ENCODE measurements around the gene NEURL1. TPM values are rescaled to one million over a fixed set of nuclear protein-coding genes. Genes with fewer than 3 reads are reported as not detected.

The NEURL1 gene
- total RNA-seq (100 to 1,000 TPM in 1 of 5 donors, 1 to 10 TPM in 3, under 1 TPM in 1; 0.89 to 136 (median 3.3) TPM), polyA plus RNA-seq (1 to 10 TPM; 1.2 to 9.5 (median 2.7) TPM)
- long read RNA-seq, donor 1 = 0 reads
- long read RNA-seq, donor 2, full-length matches to known transcripts = 1 of 1 reads
- long read RNA-seq, donor 2, partial matches to known transcripts = 0 of 1 reads
- long read RNA-seq, donor 2, other reads (novel, unspliced or antisense) = 0 of 1 reads
- long read RNA-seq, donor 3 = 0 reads
- long read RNA-seq, donor 4 = 0 reads
- long read RNA-seq, donor 5, partial matches to known transcripts = 0 of 10 reads
- long read RNA-seq, donor 5, other reads (novel, unspliced or antisense) = 10 of 10 reads
- long read RNA-seq, donor 6, full-length matches to known transcripts = 1 of 7 reads
- long read RNA-seq, donor 6, partial matches to known transcripts = 0 of 7 reads
- long read RNA-seq, donor 6, other reads (novel, unspliced or antisense) = 6 of 7 reads
- long read RNA-seq, donor 7, full-length matches to known transcripts = 1 of 1 reads
- long read RNA-seq, donor 7, partial matches to known transcripts = 0 of 1 reads
- long read RNA-seq, donor 7, other reads (novel, unspliced or antisense) = 0 of 1 reads
- long read RNA-seq, donor 8, full-length matches to known transcripts = 1 of 1 reads
- long read RNA-seq, donor 8, partial matches to known transcripts = 0 of 1 reads
- long read RNA-seq, donor 8, other reads (novel, unspliced or antisense) = 0 of 1 reads
- long read RNA-seq, donor 9 = 0 reads
- long read RNA-seq, donor 10, full-length matches to known transcripts = 2 of 2 reads
- long read RNA-seq, donor 10, partial matches to known transcripts = 0 of 2 reads
- long read RNA-seq, donor 10, other reads (novel, unspliced or antisense) = 0 of 2 reads

GRCh38 chr10:103493362-103493915, at the start of gene NEURL1:
NEURL1 (plus strand) TSS chr10:103493705; CDS start chr10:103494388, 683 bp downstream.
- Histone ChIP-seq H3K36me3 (no peaks in the 10 kb centered on the region), H3K27me3 (peaks cover 10 to 53% (median 34%) of the 10 kb centered on the region in 3 donors), H3K4me3 (peak within 1 kb of the TSS; percentile 53 to 84 (median 72)), H3K9me3 (no peaks in the 10 kb centered on the region), H3K4me1 (peaks cover 16 to 26% (median 19%) of the 10 kb centered on the region in 4 donors), H3K27ac (peak within 1 kb of the TSS in 1 of 5 donors; percentile 29)
- peak in 1 of 2 donors; percentile 84 for DNase-seq
- intact Hi-C loops (cut with DNase I; ENCODE audit: low total_unique reads) = no loop called here
- WGBS, 5 donors = 1 to 8% (median 3%) methylated on average over 24 to 65 of the region's 65 CpGs
- TF ChIP-seq CTCF (IDR thresholded peaks at IDR 0.05) (no peak), POLR2A (IDR thresholded peaks at IDR 0.05) (no peak), EP300 (IDR thresholded peaks at IDR 0.05) (no peak), POLR2AphosphoS5 (IDR thresholded peaks at IDR 0.05) (no peak)

GRCh38 chr10:103444478-103444877, 49.0 kb upstream of the NEURL1 start:
- peaks cover 74 to 100% (median 98%) of the 10 kb centered on the region in 4 donors for H3K36me3 ChIP-seq

GRCh38 chr10:103445366-103445765, 48.1 kb upstream of the NEURL1 start:
- peaks cover 19 to 62% (median 43%) of the 10 kb centered on the region in 4 donors for H3K4me1 ChIP-seq
- peaks cover 68 to 100% (median 94%) of the 10 kb centered on the region in 4 donors for H3K36me3 ChIP-seq

More at GRCh38 chr10:103444478-103444877, 49.0 kb upstream of the NEURL1 start:
- 50 to 87% (median 80%) methylated on average over 2 to 10 of the region's 10 CpGs for WGBS, 5 donors
- H3K4me3 ChIP-seq = no peak overlapping the region
- peak overlapping the region in 2 of 5 donors; percentile 88 to 90 for H3K27ac ChIP-seq
- intact Hi-C loops (cut with DNase I; ENCODE audit: low total_unique reads) = no loop called here
- H3K9me3 ChIP-seq = no peaks in the 10 kb centered on the region
- TF ChIP-seq CTCF (IDR thresholded peaks at IDR 0.05) = no peak
- TF ChIP-seq EP300 (IDR thresholded peaks at IDR 0.05) = no peak
- TF ChIP-seq POLR2A (IDR thresholded peaks at IDR 0.05) = no peak
- no peak for TF ChIP-seq POLR2AphosphoS5 (IDR thresholded peaks at IDR 0.05)
- H3K27me3 ChIP-seq = no peaks in the 10 kb centered on the region
- H3K4me1 ChIP-seq = peaks cover 10 to 53% (median 34%) of the 10 kb centered on the region in 4 donors
- no peak for DNase-seq

More at GRCh38 chr10:103445366-103445765, 48.1 kb upstream of the NEURL1 start:
- Histone ChIP-seq H3K4me3 (no peak overlapping the region), H3K9me3 (no peaks in the 10 kb centered on the region), H3K27ac (peak overlapping the region in 4 of 5 donors; percentile 75 to 90 (median 86)), H3K27me3 (no peaks in the 10 kb centered on the region)
- DNase-seq = no peak
- intact Hi-C loops (cut with DNase I; ENCODE audit: low total_unique reads) = no loop called here
- 82 to 89% (median 86%) methylated on average over 8 to 9 of the region's 9 CpGs for WGBS, 5 donors
- TF ChIP-seq CTCF (IDR thresholded peaks at IDR 0.05) = no peak
- TF ChIP-seq POLR2A (IDR thresholded peaks at IDR 0.05) = no peak
- no peak for TF ChIP-seq POLR2AphosphoS5 (IDR thresholded peaks at IDR 0.05)
- TF ChIP-seq EP300 (IDR thresholded peaks at IDR 0.05) = no peak

Data from stomach (tissue), 19 donors.